Activated CD8-positive, alpha-beta memory T cell treated with anti-CD3 and anti-CD28 coated beads for 4 hours (primary cell): ENCODE data around the gene PLIN4.

Experiments used
- DNase-seq, 2 donors: peaks; one replicate each; pipeline ENCODE4 v3.0.0-alpha.2; 2020; ENCODE audit warnings: low read depth in 2 of 2

PLIN4 gene

GRCh38 chr19:4524808-4525562 lies 6.7 kb upstream of the PLIN4 start:
- DNase-seq = peak; percentile 32 to 35

GRCh38 chr19:4523306-4524110 lies 5.2 kb upstream of the PLIN4 start:
- DNase-seq = no peak

- DNase-seq = no peak
Measured at GRCh38 chr19:4522291-4523002, 4.2 kb upstream of the PLIN4 start.

GRCh38 chr19:4521888-4522242 lies 3.6 kb upstream of the PLIN4 start:
- no peak for DNase-seq

- no peak for DNase-seq
Measured at GRCh38 chr19:4521170-4521887, 3.0 kb upstream of the PLIN4 start.

GRCh38 chr19:4519521-4520277 lies 1.4 kb upstream of the PLIN4 start:
- DNase-seq = no peak

- DNase-seq = no peak
Measured at GRCh38 chr19:4519172-4519496, 848 bp upstream of the PLIN4 start.

GRCh38 chr19:4517451-4518057 lies 732 bp downstream of the PLIN4 start:
- DNase-seq = no peak

- DNase-seq = no peak
Measured at GRCh38 chr19:4516939-4517300, 1.4 kb downstream of the PLIN4 start.

GRCh38 chr19:4516199-4516938 lies 1.9 kb downstream of the PLIN4 start:
- no peak for DNase-seq

- DNase-seq = no peak
Measured at GRCh38 chr19:4515732-4516131, 2.6 kb downstream of the PLIN4 start.

- DNase-seq = no peak
Measured at GRCh38 chr19:4513248-4513647, 5.0 kb downstream of the PLIN4 start.

- DNase-seq = no peak
Measured at GRCh38 chr19:4512070-4512469, 6.2 kb downstream of the PLIN4 start.

GRCh38 chr19:4511300-4512054 lies 6.8 kb downstream of the PLIN4 start:
- no peak for DNase-seq

- no peak for DNase-seq
Measured at GRCh38 chr19:4510435-4511255, 7.6 kb downstream of the PLIN4 start.

GRCh38 chr19:4508698-4509097 lies 9.6 kb downstream of the PLIN4 start:
- DNase-seq = no peak

- no peak for DNase-seq
Measured at GRCh38 chr19:4507804-4508203, 10.5 kb downstream of the PLIN4 start.

GRCh38 chr19:4507150-4507452 lies 11.2 kb downstream of the PLIN4 start:
- no peak for DNase-seq
